Astrocyte (in vitro differentiated cells and primary cell): ENCODE data around the gene ATP8A1. TPM values are rescaled to one million over a fixed set of nuclear protein-coding genes. Genes with fewer than 3 reads are reported as not detected.

Experiments
- DNase-seq: peaks from one replicate; pipeline ENCODE4 v3.0.0-alpha.2; 2010; ENCODE audit warnings: low read depth
- FAIRE-seq: peaks from 2 replicates; lab custom pipeline; 2011; peaks lifted over from hg19 to GRCh38; lab: Jason Lieb, UNC
- H2AFZ ChIP-seq: 2 replicates; pipeline ENCODE4 v1.6.0; 2012; ENCODE audit warnings: low read depth, low read length, inconsistent platforms
- H3K27ac ChIP-seq: 2 replicates; pipeline ENCODE4 v1.5.1; 2011; ENCODE audit warnings: low read depth, low read length, inconsistent platforms
- H3K27me3 ChIP-seq: 2 replicates; pipeline ENCODE4 v1.6.0; 2011; ENCODE audit warnings: low read length, inconsistent platforms; ENCODE audit not compliant: insufficient read depth
- H3K36me3 ChIP-seq: 2 replicates; pipeline ENCODE4 v1.5.1; 2011; ENCODE audit warnings: low read length, inconsistent platforms; ENCODE audit not compliant: insufficient read depth
- H3K4me1 ChIP-seq: 2 replicates; pipeline ENCODE4 v1.5.1; 2011; ENCODE audit warnings: low read length, inconsistent platforms; ENCODE audit not compliant: insufficient read depth
- H3K4me2 ChIP-seq: 2 replicates; pipeline ENCODE4 v1.6.0; 2012; ENCODE audit warnings: low read length, inconsistent platforms
- H3K4me3 ChIP-seq: 2 replicates; pipeline ENCODE4 v1.5.1; 2011; ENCODE audit warnings: low read depth, mild to moderate bottlenecking, low read length, inconsistent platforms; ENCODE audit not compliant: insufficient read depth
- H3K79me2 ChIP-seq: 2 replicates; pipeline ENCODE4 v1.6.0; 2012; ENCODE audit warnings: mild to moderate bottlenecking, low read length, inconsistent platforms; ENCODE audit not compliant: insufficient read depth
- H3K9ac ChIP-seq: 2 replicates; pipeline ENCODE4 v1.6.0; 2012; ENCODE audit warnings: mild to moderate bottlenecking, low read length, inconsistent platforms
- H3K9me3 ChIP-seq: 2 replicates; pipeline ENCODE4 v1.5.1; 2012; ENCODE audit warnings: low read depth, mild to moderate bottlenecking, low read length, inconsistent platforms; ENCODE audit not compliant: insufficient read depth
- H4K20me1 ChIP-seq: 2 replicates; pipeline ENCODE4 v1.6.0; 2012; ENCODE audit warnings: low read length, inconsistent platforms; ENCODE audit not compliant: insufficient read depth
- H3K27ac Mint-ChIP-seq: one replicate; pipeline ENCODE4 v1.8.0; 2021; ENCODE audit warnings: mild to moderate bottlenecking, mixed read lengths; ENCODE audit not compliant: unreplicated experiment
- H3K27me3 Mint-ChIP-seq: one replicate; pipeline ENCODE4 v1.8.0; 2021; ENCODE audit warnings: low read depth, mixed read lengths; ENCODE audit not compliant: unreplicated experiment
- H3K36me3 Mint-ChIP-seq: one replicate; pipeline ENCODE4 v1.8.0; 2021; ENCODE audit warnings: low read depth, mixed read lengths; ENCODE audit not compliant: unreplicated experiment
- H3K4me1 Mint-ChIP-seq: one replicate; pipeline ENCODE4 v1.8.0; 2021; ENCODE audit warnings: low read depth, mixed read lengths; ENCODE audit not compliant: unreplicated experiment
- H3K4me3 Mint-ChIP-seq: one replicate; pipeline ENCODE4 v1.8.0; 2021; ENCODE audit warnings: mild to moderate bottlenecking, moderate library complexity, mixed read lengths; ENCODE audit not compliant: unreplicated experiment
- H3K9me3 Mint-ChIP-seq: one replicate; pipeline ENCODE4 v1.8.0; 2021; ENCODE audit warnings: mild to moderate bottlenecking, mixed read lengths; ENCODE audit not compliant: unreplicated experiment
- EZH2 ChIP-seq: IDR thresholded peaks from 2 replicates; pipeline ENCODE4 v1.6.1; 2012; ENCODE audit warnings: mild to moderate bottlenecking, low read length, inconsistent platforms; ENCODE audit not compliant: insufficient read depth
- total RNA-seq: library from RNA; stranded (reverse); gene quantifications from 2 replicates; pipeline ENCODE4 v1.2.1, GENCODE V29; 2021
- TF ChIP-seq, protein P1 (sequence below): IDR thresholded peaks from 2 replicates; pipeline ENCODE4 v1.5.1; 2011; ENCODE audit warnings: low read depth, mild to moderate bottlenecking, inconsistent platforms, low read length, moderate library complexity; ENCODE audit not compliant: insufficient read depth

Gene ATP8A1
- total RNA-seq, 1 donor from 2014 or later, result 2.9 TPM

GRCh38 chr4:42401171-42401570 lies 255.7 kb downstream of the ATP8A1 start:
- Histone ChIP-seq H3K9me3 (no peaks in the 10 kb centered on the region), H3K36me3 (no peaks in the 10 kb centered on the region), H3K4me2 (no peak overlapping the region), H3K27ac (no peak overlapping the region), H2AFZ (no peak overlapping the region), H3K27me3 (peaks cover 33% of the 10 kb centered on the region), H3K79me2 (no peaks in the 10 kb centered on the region), H3K9ac (no peak overlapping the region), H4K20me1 (no peaks in the 10 kb centered on the region), H3K4me1 (peaks cover 18% of the 10 kb centered on the region), H3K4me3 (no peak overlapping the region)
- TF ChIP-seq, protein P1, sequence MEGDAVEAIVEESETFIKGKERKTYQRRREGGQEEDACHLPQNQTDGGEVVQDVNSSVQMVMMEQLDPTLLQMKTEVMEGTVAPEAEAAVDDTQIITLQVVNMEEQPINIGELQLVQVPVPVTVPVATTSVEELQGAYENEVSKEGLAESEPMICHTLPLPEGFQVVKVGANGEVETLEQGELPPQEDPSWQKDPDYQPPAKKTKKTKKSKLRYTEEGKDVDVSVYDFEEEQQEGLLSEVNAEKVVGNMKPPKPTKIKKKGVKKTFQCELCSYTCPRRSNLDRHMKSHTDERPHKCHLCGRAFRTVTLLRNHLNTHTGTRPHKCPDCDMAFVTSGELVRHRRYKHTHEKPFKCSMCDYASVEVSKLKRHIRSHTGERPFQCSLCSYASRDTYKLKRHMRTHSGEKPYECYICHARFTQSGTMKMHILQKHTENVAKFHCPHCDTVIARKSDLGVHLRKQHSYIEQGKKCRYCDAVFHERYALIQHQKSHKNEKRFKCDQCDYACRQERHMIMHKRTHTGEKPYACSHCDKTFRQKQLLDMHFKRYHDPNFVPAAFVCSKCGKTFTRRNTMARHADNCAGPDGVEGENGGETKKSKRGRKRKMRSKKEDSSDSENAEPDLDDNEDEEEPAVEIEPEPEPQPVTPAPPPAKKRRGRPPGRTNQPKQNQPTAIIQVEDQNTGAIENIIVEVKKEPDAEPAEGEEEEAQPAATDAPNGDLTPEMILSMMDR, result no peak
- no peak for TF ChIP-seq EZH2
- DNase-seq (no peak), FAIRE-seq (no peak)
- H3K27ac Mint-ChIP-seq, result peak overlapping the region; percentile 26
- H3K4me3 Mint-ChIP-seq, result no peak overlapping the region
- H3K9me3 Mint-ChIP-seq, result no peaks in the 10 kb centered on the region
- H3K36me3 Mint-ChIP-seq, result no peaks in the 10 kb centered on the region
- H3K4me1 Mint-ChIP-seq, result peaks cover 2% of the 10 kb centered on the region
- peaks cover 63% of the 10 kb centered on the region for H3K27me3 Mint-ChIP-seq

GRCh38 chr4:42399393-42399792 lies 257.5 kb downstream of the ATP8A1 start:
- no peak overlapping the region for H3K4me3 ChIP-seq

GRCh38 chr4:42398871-42399331 lies 258.0 kb downstream of the ATP8A1 start:
- TF ChIP-seq EZH2, result no peak
- TF ChIP-seq, protein P1, result no peak
- no peak for FAIRE-seq
- H3K4me2 ChIP-seq, result peak overlapping the region; percentile 86
- H3K9me3 ChIP-seq, result no peaks in the 10 kb centered on the region
- H3K36me3 ChIP-seq, result no peaks in the 10 kb centered on the region
- DNase-seq, result no peak
- peaks cover 18% of the 10 kb centered on the region for H3K4me1 ChIP-seq
- Mint-ChIP-seq H3K36me3 (no peaks in the 10 kb centered on the region), H3K4me1 (peaks cover 2% of the 10 kb centered on the region), H3K9me3 (no peaks in the 10 kb centered on the region), H3K4me3 (peak overlapping the region; percentile 78), H3K27me3 (peaks cover 64% of the 10 kb centered on the region), H3K27ac (no peak overlapping the region)
- no peak overlapping the region for H3K9ac ChIP-seq
- H3K4me3 ChIP-seq, result peak overlapping the region; percentile 53
- H3K79me2 ChIP-seq, result no peaks in the 10 kb centered on the region
- peaks cover 49% of the 10 kb centered on the region for H3K27me3 ChIP-seq
- H2AFZ ChIP-seq, result peak overlapping the region; percentile 83
- no peaks in the 10 kb centered on the region for H4K20me1 ChIP-seq
- H3K27ac ChIP-seq, result no peak overlapping the region

More at GRCh38 chr4:42399393-42399792, 257.5 kb downstream of the ATP8A1 start:
- peaks cover 2% of the 10 kb centered on the region for H3K4me1 Mint-ChIP-seq
- no peak overlapping the region for H3K4me3 Mint-ChIP-seq
- H3K9ac ChIP-seq, result no peak overlapping the region
- peaks cover 49% of the 10 kb centered on the region for H3K27me3 ChIP-seq
- H3K4me1 ChIP-seq, result peaks cover 18% of the 10 kb centered on the region
- H3K36me3 ChIP-seq, result no peaks in the 10 kb centered on the region
- DNase-seq (no peak), FAIRE-seq (no peak)
- no peaks in the 10 kb centered on the region for H3K9me3 Mint-ChIP-seq
- H2AFZ ChIP-seq, result no peak overlapping the region
- H3K27ac ChIP-seq, result no peak overlapping the region
- no peaks in the 10 kb centered on the region for H3K36me3 Mint-ChIP-seq
- H3K4me2 ChIP-seq, result peak overlapping the region; percentile 86
- H3K27ac Mint-ChIP-seq, result no peak overlapping the region
- H3K27me3 Mint-ChIP-seq, result peaks cover 66% of the 10 kb centered on the region
- no peaks in the 10 kb centered on the region for H4K20me1 ChIP-seq
- TF ChIP-seq EZH2, result no peak
- TF ChIP-seq, protein P1, result no peak
- no peaks in the 10 kb centered on the region for H3K79me2 ChIP-seq
- H3K9me3 ChIP-seq, result no peaks in the 10 kb centered on the region
